PC-3 (cell line): ENCODE data around the gene TXNRD1.

Experiments
- EZH2 ChIP-seq: fragments of 300-600 bp; sonication (generic); IDR thresholded peaks from one replicate; pipeline ENCODE4 v1.6.1; 2017; ENCODE audit warnings: antibody characterized with exemption, mild to moderate bottlenecking, low read length; ENCODE audit not compliant: unreplicated experiment
- EZH2phosphoT487 ChIP-seq: fragments of 300-600 bp; sonication (generic); IDR thresholded peaks from 2 replicates; pipeline ENCODE4 v1.6.1; 2018; ENCODE audit warnings: mild to moderate bottlenecking, antibody characterized with exemption, low read length, borderline replicate concordance
- TF ChIP-seq, protein P1 (sequence below): fragments of 300-600 bp; sonication (generic); conservative IDR thresholded peaks from 2 replicates; pipeline ENCODE4 v1.5.1; 2017; ENCODE audit warnings: antibody characterized with exemption, low read depth, mild to moderate bottlenecking, low read length

GRCh38 chr12:104274811-104275210 is 59.2 kb downstream of the TXNRD1 start:
- TF ChIP-seq, protein P1, sequence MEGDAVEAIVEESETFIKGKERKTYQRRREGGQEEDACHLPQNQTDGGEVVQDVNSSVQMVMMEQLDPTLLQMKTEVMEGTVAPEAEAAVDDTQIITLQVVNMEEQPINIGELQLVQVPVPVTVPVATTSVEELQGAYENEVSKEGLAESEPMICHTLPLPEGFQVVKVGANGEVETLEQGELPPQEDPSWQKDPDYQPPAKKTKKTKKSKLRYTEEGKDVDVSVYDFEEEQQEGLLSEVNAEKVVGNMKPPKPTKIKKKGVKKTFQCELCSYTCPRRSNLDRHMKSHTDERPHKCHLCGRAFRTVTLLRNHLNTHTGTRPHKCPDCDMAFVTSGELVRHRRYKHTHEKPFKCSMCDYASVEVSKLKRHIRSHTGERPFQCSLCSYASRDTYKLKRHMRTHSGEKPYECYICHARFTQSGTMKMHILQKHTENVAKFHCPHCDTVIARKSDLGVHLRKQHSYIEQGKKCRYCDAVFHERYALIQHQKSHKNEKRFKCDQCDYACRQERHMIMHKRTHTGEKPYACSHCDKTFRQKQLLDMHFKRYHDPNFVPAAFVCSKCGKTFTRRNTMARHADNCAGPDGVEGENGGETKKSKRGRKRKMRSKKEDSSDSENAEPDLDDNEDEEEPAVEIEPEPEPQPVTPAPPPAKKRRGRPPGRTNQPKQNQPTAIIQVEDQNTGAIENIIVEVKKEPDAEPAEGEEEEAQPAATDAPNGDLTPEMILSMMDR: no peak
- no peak for TF ChIP-seq EZH2
- no peak for TF ChIP-seq EZH2phosphoT487
